GM18502 (cell line): ENCODE results near the gene TMEM54.

Experiments
- ATAC-seq: cut with Tn5 transposase; IDR thresholded peaks from one replicate; pipeline ENCODE4 v1.9.1; 2021; ENCODE audit warnings: mild to moderate bottlenecking; ENCODE audit not compliant: unreplicated experiment, poor library complexity

TMEM54 gene, protein sequence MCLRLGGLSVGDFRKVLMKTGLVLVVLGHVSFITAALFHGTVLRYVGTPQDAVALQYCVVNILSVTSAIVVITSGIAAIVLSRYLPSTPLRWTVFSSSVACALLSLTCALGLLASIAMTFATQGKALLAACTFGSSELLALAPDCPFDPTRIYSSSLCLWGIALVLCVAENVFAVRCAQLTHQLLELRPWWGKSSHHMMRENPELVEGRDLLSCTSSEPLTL

DNA sequence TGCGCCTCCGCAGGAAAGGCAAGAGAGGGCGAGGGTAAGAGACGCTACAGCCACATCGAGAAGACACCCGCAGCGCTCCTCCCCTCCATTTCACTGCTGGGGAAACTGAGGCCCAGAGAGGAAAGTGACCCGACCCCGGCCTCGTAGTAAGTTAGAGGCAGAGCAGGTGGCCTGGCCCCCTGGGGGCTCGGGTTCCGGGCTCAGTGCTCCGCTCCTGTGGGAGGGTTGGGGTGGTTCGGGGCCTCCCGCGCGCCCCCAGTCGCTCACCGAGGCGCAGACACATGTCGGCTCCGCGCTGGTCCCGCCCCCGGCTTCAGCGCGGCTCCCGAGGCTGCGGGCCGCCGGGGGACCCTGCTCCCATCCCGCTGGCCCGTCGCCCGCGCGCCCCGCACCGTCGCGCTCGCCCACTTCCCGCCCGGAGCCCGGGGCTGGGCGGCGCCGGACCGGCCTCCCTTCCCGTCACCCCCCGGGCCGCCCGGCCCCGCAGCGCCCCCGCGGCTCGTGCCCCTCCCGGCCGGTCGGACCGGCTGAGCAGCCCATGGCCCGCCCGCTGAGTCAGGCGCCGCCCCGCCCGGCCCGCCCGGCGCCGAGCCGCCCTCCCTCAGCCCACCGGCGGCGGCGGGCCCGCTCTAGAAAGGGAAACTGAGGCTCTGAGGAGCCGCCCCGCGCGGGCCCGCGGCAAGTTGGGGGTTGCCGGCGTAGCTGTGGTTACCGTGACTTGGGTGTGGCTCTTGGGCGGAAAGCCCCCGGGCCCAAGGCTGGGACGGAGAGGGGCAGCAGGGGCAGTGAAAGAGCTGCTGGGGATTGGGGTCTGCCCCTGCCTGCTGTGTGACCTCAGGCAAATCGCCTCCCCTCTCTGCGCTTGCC lies at the start of gene TMEM54:
Gene TMEM54, minus strand, starts transcription at position 434 of the 867 bp plus-strand sequence. Its CDS starts 151 bp downstream, at position 283.
- ATAC-seq = no peak

DNA sequence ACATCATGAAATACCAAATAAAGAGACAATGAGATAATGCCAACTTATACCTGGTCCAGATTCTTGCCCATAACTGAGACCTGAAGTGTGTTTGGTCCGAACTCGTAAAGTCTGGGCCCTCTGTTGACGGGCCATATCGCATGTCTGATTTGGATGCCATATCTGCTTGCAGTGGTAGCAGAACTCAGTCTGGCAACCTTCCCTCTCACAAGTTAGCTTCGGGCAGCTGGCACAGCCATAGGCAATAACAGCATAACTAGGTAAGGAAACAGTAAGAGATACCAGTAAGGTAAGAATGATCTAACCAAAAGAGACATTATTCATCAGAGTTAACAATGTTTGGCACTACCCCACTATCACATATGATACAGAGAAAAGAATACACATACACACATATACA lies 48.3 kb upstream of the TMEM54 start:
- no peak for ATAC-seq

DNA sequence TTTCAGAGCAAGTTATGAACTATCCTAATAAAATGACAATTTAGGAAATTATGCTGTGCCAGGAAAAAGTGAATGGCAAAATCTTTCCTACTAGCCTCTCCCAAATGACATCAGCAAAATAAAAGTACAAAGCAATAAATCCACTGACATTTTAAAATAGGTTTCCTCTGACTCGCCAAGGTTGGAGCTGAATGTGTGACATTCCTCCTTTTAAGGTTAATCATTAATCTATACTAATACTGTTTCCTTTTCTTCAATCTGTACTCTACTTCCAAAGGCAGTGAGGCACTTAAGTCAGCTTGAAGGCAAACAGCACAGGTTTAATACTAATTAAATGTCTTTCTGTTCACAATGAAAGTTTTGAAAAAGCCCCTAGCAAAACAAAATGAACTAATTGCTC lies 47.7 kb upstream of the TMEM54 start:
- ATAC-seq = no peak

DNA sequence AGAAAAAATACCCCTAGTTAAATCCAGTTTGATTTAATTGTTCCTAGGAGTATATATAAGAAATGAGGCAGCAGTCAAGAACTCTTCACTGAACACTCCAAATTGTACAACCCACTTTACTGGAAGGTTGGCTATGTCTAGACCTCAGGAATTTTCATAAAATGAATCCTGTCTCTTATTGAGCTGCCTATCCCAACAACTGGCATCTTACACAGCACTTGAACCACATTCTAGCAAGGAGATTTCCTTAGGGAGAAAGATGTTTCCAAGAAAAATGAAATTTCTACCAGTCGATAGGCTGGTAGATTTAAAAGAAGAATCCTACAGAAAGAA lies 47.2 kb upstream of the TMEM54 start:
- ATAC-seq = no peak

DNA sequence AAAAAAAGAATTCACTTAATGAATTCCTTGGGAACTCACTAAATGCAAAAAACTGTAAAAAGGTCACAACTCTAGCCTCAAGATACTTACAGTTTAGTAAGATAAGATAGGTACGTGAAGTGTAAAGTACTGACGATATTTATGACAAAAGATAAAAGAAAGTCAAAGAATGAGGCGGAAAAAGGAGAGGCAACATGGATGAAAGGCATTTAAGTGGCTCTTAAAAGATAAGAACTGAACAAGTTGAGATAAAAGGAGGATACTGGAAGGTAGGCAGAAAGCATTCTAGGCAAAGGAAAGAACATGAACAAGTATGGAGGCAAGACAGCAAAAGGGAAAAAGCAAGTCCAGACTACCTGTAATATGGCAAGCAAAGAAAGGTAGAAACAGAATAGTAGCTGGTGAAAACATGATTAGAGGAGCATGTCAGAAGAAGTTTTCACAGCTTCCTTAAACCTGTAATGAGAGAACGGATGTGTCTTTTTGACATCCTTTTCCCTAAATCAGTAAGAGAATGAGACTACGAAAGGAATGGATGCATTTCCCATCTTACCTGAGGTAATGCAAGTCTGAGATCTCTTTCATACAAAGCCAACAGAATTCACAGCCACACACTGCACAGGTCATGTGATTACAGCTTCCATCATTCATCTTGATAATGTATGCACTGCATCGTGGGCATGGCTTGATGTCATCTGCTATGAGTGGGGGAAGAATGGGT lies 46.6 kb upstream of the TMEM54 start:
- ATAC-seq = no peak

DNA sequence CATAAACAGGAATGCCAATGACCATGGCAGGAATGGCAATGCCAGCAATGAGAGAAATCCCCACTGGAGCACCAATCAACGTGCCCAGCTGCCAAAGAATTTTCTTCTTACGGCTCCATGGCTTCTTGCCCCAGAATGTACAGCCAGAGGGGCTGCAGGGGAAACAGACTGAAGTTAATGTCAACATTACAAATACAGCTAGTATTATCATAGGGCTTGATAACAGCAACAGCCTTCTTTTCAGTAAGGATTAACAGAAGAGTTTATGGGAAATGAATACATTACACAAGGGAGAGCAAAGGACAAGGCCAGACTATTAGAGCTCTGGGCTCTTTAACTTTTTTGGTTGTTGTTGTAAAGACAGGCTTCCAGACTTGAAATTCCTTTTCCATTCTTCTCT lies 45.2 kb upstream of the TMEM54 start:
- ATAC-seq = no peak

DNA sequence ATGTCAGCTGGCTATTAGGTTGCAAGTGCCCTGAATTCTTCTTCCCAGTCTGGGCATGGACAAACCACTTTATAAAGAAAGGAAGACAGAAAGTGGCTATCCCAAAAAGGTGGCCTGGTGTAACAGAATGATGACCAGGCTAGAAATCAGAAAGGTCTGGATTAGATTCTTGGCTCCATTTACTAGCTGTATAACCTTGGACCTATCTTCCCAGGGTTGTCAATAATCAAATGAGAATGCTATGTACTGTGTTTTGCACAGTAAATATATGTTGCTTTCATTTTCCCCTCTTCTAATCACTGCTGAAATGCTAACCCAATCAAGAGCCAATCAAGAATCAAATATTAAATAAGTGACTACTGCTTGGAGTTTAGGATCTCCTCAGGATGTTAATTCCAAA lies 43.0 kb upstream of the TMEM54 start:
- no peak for ATAC-seq

DNA sequence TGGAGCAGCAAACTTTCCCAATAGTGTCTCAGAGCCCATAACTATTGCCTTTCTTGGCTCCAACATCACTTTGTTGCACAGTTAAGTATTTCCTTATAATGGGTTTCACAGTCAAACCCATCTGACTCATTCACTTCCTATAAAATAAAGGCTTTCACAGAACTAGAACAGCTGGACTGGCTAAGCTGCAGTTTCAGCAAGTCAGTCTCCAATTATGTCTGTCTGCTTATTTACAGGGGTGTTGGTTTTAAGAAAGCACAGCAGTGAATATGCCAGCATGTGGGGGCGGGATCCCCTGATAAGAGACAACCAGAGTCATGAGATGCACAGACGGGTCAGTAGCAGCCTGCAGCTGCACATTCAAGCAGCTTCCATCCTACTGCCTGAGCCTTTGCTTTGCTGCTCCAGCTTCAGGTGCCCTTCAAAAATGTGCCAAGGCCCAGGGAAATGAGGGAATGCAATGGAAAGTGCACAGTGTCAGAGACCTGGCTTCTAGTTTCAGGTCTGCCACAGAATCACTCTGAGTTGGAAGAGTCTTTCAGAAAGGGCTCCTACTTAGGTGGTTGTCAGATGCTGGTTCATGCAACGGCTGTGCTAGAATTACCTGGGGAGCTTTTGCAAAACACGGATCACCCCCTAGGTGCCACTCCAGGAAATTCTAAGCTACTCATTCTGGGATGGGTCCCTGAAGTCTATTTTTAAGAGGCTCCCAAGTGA lies 38.6 kb upstream of the TMEM54 start:
- ATAC-seq = no peak

DNA sequence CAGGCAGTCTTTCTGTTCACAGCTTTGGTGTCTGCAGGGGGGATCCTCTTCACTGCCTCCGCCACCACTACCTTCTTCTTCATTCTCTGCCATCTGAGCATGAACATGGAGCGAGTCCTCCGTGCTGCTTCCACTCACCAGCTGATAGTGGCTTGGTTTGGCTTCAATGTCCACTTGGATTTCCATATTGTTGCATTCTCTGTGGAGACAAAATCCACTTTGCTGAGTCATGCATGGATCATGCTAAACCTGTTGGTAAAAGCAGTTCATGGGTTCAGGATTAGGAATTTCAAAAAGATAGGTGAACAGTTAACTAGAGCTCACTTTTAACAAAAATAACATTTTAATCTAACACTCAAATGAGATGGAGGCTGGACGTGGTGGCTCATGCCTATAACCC lies 35.9 kb upstream of the TMEM54 start:
- no peak for ATAC-seq

DNA sequence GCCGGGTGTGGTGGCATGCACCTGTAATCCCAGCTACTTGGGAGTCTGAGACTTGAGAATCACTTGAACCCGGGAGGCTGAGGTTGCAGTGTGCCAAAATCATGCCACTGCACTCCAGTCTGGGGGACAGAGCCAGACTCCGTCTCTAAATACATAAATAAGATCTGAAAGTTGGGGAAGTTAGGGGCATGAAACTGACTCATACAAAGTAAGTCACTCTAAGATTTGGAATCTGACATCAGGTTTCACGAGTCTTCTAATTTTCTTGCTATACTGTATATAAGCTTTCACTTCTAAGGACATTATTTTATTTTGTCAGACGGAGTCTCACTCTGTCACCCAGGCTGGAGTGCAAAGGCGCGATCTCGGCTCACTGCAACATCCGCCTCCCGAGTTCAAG lies 33.3 kb upstream of the TMEM54 start:
- ATAC-seq = no peak

DNA sequence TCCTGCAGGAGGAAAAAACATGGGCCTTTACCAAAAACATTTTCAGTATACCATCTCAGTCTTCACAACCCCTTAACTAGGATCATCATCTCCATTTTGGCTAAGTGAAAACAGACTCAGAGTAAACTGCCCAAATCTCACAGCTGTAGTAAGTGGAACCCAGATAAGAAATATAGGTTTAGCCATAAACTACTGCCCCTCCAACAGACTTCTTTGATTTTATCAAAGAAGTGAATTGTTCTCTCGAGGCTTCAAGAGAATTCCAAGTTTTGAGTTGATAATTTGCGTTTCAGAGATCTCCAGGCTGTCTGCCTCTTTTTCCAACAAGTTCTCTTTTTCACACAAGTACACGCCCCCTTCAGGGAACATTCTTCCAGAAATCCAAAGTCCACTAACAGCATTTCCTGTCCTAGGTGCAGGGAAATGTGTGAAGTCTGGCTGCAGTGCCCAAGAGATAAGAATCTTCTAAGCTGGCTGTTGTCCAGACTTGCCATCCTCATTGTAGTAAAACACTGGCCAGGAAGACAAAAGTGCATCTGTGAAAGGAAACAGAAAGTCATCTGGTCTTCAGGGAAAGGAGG lies 32.6 kb upstream of the TMEM54 start:
- ATAC-seq = no peak

DNA sequence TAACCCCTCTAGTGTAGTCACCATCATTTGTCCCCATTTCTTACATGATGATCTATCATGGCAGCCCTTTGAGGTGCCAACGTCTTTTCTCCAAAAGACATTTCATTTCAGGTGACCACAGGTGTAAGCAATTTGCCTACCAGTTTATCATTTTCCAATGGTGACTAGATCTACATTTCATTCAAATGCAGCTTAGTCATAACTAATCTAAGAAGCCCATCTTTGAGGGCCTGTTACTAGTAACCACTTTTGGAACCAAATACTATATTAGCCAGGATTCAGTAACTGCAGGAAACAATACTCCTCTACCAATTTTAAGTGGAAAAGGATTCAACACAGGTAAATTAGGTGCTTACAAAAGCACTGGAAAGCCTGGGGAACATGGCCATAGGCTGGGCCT lies 30.6 kb upstream of the TMEM54 start:
- ATAC-seq = no peak

DNA sequence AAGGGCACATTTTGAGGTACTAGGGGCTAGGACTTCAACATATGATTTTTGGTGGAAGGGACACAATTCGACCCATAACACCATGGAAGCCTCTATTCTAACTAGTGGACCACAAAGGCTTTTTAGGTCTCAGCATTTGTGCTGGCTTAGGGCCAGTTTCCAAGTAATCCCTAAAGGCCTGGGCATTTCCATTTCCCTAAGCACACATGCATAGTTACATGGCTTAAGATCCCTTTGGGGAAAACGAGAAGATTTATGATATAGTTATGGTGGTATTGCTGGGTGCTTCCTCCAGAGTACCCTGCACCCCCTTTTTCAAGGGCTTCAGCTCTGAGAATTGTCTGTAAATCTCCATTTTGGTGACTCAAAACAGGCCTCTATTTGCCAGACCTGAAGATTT lies 28.2 kb upstream of the TMEM54 start:
- ATAC-seq = no peak

DNA sequence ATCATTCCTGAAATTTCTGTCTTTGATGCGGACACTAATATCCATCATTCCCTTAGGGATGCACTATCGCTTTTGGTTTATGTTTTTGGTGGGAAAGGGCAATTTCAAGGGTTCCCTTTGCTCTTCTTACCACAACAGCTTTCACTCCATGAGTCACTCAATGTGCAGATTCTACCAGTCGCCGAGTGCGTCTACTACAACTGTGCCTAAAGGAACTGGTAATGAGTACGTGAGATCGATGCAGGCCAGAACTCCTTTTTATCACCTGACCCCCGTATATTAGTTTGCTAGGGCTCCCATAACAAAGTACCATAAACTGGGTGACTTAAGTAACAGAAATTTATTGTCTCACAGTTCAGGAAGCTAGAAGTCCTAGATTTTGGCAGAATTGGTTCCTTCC lies 27.5 kb upstream of the TMEM54 start:
- ATAC-seq = no peak

DNA sequence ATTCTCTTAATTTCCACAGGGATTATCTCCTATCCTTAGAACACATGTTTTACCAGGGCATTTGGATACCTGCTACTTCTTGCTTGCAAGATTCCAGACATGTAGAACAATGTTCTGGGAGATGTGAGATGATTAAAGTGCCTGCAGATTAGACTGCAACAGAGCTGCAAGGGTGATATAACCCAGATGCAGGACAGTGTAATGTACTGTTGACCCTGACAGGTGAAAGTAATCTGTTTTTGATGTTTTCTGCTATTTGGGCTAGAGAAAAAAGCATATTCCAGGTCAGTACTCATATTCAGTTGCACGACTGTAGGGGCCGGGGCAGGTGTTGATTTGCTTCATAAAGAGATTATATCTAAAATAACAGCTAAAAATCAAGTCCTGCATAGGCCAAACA lies 27.1 kb upstream of the TMEM54 start:
- ATAC-seq = no peak

DNA sequence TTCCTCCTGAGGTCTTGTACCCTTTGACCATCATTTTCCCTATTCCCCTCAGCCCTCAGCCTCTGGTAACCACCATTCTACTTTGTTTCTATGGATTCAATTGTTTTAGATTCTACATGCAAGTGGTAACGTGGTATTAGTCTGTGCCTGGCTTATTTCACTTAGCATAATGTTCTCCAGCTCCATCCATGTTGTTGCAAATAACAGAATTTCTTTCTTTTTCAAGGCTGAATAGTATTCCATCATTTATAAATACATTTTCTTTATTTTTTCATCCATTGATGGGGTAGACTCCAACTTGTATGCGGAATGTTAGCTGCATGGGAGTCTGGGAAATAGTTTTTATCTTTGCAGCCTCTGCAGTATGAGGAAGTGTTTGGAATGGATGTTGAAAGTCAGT lies 26.3 kb upstream of the TMEM54 start:
- no peak for ATAC-seq

DNA sequence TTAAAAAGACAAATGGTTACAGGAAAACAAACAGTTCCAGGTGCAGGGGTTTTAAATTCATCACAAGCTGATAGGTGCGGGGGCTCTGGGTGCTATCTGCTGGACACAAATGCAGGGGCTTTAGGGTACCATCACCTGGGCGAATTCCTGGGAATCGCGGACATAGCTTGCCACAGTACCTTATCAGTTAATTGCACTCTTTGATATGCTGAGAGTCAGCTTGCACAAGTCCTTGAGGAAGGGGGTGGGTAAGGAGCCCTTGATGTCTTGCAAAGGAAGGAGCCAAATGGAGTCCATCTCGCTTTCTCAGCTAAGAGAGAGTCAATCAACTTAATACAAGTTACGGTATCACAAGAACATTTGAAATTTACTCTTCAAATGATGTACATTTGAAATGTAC lies 25.4 kb upstream of the TMEM54 start:
- no peak for ATAC-seq

DNA sequence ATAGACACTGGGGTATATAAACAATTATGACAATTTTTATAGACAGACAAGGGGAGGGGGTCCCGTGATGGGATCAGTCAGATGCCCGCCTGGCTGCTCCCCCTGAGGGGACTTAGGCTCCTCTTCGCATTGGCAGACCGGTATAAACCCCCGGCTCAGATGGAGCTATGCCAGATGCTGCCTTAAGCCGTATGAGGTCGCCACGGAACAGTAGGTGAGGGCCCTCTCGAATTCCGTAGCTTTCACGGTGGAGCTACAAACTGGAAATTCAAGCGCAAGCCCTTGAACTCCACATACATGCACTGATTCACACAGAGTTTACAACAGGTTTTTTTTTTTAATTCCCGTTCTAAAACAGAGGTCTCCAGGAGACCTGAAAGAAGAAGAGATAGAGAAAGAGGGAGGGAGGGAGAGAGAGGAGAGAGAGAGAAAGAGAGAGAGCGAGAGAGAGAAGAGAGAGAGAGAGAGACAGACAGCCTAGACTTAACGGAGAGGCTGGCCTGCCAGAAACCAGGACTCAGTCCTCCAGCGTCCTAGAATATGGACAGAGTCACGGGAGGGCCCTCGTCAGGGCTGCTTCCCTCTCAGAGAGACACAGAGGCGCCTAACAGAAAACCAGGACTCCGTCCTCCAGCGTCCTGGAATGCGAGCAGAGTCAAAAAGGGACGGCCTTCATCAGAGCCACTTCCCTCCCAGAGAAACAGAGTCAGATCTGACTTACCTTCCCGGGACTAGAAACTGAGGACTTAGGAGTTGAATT lies 24.4 kb upstream of the TMEM54 start:
- ATAC-seq = no peak

DNA sequence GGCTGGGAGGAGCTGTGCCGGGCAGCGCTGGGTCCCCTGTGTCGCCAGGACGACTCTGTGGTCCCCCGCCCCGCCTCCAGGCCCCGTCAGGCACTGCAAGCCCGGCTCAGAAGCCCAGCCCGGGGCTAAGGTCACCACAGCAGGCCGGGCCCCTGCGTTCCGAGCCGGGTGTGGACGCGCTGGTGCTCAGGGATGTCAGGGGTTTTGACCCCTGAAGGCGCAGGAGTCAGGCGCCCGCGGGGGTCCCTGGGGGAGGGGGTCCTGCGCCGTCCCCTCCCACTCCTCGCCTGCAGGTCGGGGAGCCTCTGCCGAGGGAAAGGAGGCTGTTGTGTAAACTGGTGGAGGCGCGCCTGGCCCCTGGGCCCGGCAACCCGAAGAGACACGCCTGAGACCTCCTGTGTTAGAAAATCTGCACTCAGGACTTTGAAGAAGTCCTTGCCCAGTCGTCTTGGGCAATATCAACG lies 23.7 kb upstream of the TMEM54 start:
- no peak for ATAC-seq

DNA sequence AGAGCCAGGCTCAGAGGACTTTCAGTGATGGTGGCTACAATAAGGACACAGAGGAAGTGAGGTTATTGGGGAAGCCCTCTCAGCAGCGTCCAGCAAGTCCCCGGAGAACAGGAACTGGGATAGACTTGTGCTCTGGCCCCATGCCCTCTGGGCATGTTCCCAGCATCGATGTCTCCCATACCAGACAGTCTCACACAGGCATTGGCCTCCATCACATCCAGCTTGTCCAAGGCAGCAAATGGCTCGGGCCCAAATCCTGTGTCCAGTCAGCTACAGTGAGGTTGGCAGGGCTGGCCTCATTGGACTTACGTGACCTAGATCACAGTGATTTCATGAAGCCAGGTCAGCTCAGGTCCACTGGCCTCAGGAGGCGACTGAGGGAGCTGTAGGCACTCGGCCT lies 19.6 kb upstream of the TMEM54 start:
- no peak for ATAC-seq
